ENCODE measurements around the gene THRSP. TPM values are rescaled to one million over a fixed set of nuclear protein-coding genes. Genes with fewer than 3 reads are reported as not detected.
"Not testable (repeated sequence)": the region's sequence is repeated elsewhere in the genome, so short reads cannot be mapped to it uniquely, and the experiment has no call there.

The THRSP gene
- total RNA-seq, 1 experiment from 2014 or later = not detected

DNA sequence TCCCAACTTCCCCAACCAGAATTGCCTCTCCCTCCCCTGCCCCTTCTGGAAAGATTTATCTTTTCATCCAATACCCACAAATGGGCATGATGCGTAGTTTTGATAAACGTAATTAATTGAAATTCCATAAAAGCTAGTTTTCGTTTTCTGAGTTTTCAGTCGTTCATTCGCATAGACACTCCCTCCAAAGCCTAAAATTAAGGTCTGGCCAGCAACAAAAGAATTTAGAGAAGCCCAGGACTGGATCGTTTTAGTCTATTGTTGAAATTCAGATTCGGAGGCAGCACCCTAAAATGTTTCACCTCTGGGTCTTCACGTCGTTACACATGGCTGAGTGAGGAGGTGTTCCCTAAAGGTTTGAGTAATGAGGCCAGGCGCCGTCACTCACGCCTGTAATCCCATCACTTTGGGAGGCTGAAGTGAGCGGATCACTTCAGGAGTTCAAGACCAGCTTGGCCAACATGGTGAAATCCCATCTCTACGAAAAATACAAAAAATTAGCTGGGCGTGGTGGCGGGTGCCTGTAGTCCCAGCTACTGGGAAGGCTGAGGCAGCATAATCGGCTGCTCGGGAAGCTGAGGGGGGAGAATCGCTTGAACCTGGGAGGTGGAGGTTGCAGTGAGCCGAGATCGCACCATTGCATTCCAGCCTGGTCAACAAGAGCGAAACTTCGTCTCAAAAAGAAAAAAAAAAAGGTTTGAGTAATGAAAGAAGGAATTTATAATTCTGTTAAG lies 16.6 kb downstream of the THRSP start:
- in situ Hi-C loops (cut with HindIII; ENCODE audit: low pct_unique_long_range_greater_than_20kb, low sequenced_read_pairs) = no loop called here
- DNase-seq (ENCODE audit: low read depth) = no peak

DNA sequence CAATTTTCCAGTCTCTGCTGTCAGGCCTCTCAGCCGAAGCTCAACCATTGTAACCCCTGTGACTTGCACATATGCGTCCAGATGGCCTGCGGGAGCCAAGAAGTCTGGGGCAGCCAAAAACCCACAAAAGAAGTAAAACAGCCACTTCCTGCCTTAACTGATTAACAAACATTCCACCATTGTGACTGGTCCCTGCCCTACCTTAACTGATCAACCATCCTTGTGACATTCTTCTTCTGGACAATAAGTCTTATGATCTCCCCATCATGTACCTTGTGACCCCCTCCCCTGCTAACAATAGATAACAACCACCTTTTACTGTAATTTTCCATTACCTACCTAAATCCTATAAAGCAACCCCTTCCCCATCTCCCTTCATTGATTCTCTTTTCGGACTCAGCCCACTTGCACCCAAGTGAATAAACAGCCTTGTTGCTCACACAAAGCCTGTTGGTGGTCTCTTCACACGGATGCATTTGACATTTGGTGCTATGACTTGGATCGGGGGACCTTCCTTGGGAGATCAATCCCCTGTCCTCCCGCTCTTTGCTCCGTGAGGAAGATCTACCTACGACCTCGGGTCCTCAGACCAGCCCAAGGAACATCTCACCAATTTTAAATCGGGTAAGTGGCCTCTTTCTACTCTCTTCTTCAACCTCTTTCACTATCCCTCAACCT lies 17.3 kb downstream of the THRSP start:
- in situ Hi-C loops (cut with HindIII; ENCODE audit: low pct_unique_long_range_greater_than_20kb, low sequenced_read_pairs) = no loop called here
- no peak for DNase-seq (ENCODE audit: low read depth)

DNA sequence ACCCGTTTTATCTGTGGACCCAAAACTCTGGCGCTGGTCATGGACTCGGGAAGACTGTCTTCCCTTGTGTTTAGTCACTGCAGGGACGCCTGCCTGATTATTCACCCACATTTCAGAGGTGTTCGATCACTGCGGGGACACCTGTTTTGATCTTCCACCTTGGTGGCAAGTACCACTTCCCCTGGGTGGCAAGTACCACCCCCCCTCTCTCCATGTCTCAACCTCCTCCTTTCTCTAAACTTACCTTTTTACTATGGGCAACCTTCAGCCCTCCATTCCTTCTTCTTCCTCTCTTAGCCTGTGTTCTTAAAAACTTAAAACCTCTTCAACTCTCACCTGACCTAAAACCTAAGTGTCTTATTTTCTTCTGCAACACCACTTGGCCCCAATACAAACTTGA lies 17.9 kb downstream of the THRSP start:
- DNase-seq (ENCODE audit: low read depth) = no peak
- in situ Hi-C loops (cut with HindIII; ENCODE audit: low pct_unique_long_range_greater_than_20kb, low sequenced_read_pairs) = no loop called here

DNA sequence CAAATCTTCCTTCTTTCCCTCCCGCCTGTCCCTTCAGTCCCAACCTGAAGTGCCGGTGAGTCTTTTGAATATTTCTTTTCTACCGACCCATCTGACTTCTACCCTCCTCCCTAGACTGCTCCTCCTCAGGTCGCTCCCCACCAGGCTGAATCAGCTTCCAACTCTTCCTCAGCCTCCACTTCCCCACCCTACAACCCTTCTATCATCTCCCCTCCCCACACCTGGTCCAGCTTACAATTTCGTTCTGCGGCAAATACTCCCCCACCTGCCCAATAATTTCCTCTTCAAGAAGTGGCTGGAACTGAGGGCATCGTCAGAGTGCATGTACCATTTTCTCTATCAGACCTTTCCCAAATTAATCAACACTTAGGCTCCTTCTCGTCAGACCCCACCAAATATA lies 18.5 kb downstream of the THRSP start:
- no peak for DNase-seq (ENCODE audit: low read depth)
- in situ Hi-C loops (cut with HindIII; ENCODE audit: low pct_unique_long_range_greater_than_20kb, low sequenced_read_pairs) = no loop called here

DNA sequence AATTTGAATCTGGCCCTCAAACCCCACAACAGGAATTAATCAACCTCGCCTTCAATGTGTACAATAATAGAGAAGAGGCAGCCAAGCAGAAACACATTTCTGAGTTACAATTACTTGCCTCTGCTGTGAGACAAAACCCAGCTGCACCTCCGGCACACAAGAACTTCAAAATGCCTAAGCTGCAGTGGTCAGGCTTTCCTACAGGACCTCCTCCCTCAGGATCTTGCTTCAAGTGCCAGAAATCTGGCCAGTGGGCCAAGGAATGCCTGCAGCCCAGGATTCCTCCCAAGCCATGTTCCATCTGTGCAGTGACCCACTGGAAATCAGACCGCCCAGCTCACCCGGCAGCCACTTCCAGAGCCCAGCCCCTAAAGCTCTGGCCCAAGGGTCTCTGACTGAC lies 19.4 kb downstream of the THRSP start:
- in situ Hi-C loops (cut with HindIII; ENCODE audit: low pct_unique_long_range_greater_than_20kb, low sequenced_read_pairs) = no loop called here
- DNase-seq (ENCODE audit: low read depth) = no peak

DNA sequence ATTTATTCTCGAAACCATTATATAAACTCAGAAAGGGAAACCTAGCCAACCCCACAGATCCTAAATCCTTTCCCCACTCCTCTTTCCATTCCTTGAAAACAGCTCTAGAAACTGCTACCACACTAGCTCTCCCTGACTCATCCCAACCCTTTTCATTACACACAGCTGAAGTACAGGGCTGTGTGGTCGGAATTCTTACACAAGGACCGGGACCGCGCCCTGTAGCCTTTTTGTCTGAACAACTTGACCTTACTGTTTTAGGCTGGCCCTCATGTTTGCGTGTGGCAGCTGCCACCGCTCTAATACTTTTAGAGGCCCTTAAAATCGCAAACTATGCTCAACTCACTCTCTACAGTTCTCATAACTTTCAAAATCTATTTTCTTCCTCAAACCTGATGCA lies 20.8 kb downstream of the THRSP start:
- DNase-seq (ENCODE audit: low read depth); in situ Hi-C loops (cut with HindIII; ENCODE audit: low pct_unique_long_range_greater_than_20kb, low sequenced_read_pairs): not testable (repeated sequence)

DNA sequence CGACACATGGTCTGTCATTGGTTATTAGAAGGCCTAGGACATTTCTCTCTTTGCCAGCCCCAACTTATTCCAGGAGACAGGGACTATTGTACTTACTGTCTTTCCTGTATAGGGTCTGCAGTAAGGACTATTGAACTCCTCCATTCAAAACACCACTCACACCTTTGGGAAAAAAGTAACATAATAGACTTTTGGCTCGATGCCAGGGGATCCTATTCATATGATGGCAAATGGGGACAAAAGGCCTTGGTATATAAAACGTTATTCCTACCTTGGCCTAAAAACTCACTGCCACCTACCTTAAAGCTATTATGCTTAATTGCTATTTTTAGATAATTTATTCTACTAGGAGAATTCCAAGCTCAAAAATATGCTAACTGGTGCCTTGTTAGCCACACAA lies 22.3 kb downstream of the THRSP start:
- DNase-seq (ENCODE audit: low read depth) = no peak
- in situ Hi-C loops (cut with HindIII; ENCODE audit: low pct_unique_long_range_greater_than_20kb, low sequenced_read_pairs) = no loop called here

DNA sequence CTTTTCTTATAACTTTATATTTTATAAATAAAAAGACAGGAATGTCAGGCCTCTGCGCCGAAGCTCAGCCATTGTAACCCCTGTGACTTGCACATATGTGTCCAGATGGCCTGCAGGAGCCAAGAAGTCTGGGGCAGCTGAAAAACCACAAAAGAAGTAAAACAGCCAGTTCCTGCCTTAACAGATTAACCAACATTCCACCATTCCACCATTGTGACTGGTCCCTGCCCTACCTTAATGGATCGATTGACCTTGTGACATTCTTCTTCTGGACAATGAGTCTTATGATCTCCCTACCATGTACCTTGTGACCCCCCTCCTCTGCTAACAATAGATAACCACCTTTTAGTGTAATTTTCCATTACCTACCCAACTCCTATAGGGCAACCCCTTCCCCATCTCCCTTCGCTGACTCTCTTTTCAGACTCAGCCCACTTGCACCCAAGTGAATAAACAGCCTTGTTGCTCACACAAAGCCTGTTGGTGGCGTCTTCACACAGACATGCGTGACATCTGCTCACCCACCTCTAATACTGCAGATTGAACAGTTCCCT lies 22.9 kb downstream of the THRSP start:
- DNase-seq (ENCODE audit: low read depth); in situ Hi-C loops (cut with HindIII; ENCODE audit: low pct_unique_long_range_greater_than_20kb, low sequenced_read_pairs): not testable (repeated sequence)

DNA sequence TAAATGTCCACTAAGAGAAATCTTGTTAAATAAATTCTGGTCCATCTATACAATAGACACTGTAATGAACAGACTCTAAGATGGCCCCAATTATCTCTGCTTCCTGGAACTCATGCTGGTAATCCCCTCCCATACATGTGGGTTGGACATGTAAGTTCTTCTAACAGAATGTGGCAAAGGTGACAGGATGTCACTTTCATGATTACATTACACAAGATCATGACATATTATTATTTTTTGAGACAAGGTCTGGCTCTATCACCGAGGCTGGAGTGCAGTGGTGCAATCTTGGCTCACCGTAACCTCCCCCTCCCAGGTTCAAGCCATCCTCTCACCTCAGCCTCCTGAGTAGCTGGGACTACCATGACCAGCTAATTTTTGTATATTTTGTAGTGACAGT lies 30.6 kb downstream of the THRSP start:
- no peak for DNase-seq (ENCODE audit: low read depth)
- in situ Hi-C loops (cut with HindIII; ENCODE audit: low pct_unique_long_range_greater_than_20kb, low sequenced_read_pairs) = no loop called here

DNA sequence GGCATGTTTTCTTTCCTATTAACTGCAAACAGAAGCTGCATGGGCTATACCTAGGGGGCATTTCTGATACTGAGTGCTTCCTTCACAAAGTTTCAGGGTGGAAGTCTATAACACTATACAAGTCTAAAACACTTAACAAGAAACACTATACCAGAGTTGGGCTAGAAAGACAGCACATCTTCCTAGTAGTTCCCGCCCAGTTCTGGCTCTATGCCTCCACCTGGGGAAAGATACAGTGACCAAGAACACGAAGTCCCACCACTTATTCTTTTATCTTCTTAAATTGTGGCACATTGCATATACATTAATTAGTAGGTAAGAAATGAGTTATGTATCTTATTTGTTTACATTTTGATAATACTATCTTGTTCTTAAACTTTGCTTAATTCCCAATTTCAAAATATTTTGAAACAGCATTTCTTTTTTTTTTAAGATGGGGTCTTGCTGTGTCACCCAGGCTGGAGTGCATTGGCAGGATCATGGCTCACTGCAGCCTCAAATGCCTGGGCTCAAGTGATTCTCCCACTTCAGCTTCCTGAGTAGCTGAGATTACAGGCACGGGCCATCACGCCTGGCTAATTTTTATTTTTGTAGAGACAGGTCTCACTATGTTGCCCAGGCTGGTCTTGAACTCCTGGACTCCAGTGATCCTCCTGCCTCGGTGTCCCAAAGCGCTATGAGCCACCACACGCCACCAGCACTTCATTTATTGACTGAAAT lies 34.2 kb downstream of the THRSP start:
- in situ Hi-C loops (cut with HindIII; ENCODE audit: low pct_unique_long_range_greater_than_20kb, low sequenced_read_pairs) = no loop called here
- DNase-seq (ENCODE audit: low read depth) = no peak

DNA sequence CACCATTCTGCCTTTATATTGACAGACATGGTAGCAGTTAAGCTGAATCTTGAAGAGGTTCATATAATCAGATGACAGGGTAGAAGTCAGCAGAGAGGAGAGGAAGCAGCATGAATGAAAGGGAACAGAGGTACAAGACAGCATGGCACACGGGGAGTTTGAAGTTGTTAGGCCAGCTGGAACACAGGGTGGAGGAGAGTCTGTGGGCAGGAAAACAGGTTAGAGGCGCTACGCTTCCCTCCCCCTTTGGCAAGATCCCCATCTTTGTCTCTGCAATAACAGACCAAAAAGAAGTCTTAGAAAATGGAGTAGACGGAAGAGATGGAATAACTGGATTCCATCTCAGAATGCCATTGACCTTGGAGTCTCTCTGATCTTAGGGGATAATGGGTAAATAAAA lies 36.0 kb downstream of the THRSP start:
- DNase-seq (ENCODE audit: low read depth) = no peak
- in situ Hi-C loops (cut with HindIII; ENCODE audit: low pct_unique_long_range_greater_than_20kb, low sequenced_read_pairs) = no loop called here

DNA sequence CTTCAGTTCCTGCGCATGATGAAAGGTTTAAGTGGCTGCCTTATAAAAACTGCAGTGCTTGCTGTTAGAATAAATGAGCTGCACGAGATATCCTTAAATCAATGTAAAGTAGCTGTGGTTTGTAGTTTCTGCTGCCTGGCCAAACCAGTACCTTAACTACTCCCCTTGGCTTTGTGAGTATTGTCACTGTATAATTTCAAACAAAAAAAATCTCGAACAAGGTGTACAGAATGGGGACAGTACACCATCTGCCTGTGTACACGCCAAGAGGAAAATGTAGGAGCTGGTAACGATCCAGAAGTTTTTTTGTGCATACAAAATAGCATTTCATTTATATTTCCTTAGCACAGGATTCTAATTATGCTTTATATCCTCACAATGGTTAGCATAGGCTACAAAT lies 36.6 kb downstream of the THRSP start:
- in situ Hi-C loops (cut with HindIII; ENCODE audit: low pct_unique_long_range_greater_than_20kb, low sequenced_read_pairs) = no loop called here
- no peak for DNase-seq (ENCODE audit: low read depth)

DNA sequence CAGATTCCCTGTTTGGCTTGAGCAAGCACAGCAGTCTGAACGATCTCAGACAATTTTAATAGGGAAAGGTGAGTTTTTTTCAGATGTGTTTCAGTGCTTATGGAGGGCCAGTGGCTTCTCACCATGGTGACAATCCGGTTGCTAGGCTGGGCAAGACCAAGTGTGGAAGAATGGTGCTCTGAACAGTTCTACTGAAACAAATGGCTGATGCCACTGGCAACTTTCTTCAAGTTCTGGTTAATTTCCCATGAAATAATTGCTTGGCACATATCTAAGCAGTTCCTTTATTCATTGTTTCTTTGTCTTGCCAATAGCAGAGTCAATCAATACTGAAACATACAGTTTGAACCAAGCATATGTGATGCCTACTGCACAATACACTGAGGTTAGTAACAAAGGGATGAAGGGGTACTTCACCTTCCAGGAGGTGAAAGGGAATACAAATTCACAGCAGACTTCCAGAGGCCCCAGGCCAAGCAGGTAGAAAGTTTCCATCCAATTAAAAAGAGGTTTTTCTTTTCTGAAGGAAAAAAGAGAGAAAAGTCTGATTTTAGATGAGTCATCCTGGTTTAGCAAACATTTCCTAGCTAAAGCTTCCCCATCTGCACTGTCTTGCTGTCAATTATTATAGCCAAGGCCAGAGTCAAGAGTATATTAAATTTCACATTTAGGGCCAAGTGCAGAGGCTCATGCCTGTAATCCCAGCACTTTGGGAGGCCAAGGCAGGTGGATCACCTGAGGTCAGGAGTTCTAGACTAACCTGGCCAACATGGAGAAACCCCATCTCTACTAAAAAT lies 37.2 kb downstream of the THRSP start:
- DNase-seq (ENCODE audit: low read depth) = peak; percentile 8
- in situ Hi-C loops (cut with HindIII; ENCODE audit: low pct_unique_long_range_greater_than_20kb, low sequenced_read_pairs) = no loop called here

DNA sequence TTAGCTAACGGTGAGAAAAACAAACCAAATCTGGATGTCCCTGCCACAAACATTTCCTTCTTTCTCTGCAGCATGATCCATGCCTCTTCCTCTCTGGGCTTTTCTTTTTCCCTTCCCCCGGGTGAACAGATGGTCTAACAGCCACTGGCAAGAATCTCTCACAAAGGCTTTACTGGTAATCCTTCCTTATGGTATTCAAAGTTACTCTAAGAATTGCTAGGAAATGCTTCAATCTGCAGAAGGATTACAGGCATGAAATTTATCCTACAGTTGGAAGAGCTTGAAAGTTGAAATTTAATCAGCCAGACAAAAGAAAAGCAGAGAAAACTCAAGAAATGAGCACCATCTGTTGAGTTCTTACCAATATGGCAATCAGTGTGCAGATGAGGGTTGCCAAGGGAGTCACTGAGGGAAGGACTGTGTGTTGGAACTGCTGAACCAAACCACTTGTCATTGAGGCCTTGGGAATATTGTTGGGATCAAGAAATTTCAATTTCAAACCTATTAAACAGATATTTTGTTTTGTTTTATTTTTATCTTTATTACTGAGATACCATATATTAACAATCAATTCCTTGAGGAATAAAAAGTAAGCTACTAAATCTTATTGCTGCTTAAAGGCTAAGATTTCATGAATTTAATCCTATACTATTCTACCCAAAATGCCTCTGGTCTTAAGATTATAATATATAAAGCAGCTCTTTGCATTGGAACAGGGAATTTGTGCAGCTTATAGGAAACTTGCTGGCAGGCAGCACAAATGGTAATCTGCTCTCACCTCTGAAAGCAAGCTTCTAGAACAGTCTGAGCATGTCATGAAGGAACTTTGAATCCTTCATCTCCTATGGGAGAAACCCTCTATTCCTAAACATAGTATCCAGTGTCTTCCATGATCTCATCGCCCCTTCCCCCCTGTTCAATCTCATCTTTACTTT lies 45.7 kb downstream of the THRSP start:
- in situ Hi-C loops (cut with HindIII; ENCODE audit: low pct_unique_long_range_greater_than_20kb, low sequenced_read_pairs) = no loop called here

DNA sequence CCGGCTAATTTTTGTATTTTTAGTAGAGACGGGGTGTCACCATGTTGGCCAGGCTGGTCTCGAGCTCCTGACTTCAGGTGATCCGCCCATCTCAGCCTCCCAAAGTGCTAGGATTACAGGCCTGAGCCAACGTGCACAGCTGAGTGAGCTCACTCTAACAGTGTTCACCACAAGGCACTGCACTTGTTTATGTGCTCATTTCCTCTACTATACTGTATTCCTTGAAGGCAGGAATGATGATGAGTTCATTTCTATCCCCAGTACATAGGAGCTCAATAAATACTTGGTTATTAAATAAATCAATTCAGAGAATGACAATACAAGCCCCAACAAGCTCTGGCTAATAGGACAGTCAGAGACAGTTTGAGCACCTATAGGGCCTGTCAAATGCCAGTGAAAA lies 46.7 kb downstream of the THRSP start:
- DNase-seq (ENCODE audit: low read depth) = no peak
- in situ Hi-C loops (cut with HindIII; ENCODE audit: low pct_unique_long_range_greater_than_20kb, low sequenced_read_pairs) = no loop called here

More for the DNA sequence above, 45.7 kb downstream of the THRSP start:
- DNase-seq (ENCODE audit: low read depth) = no peak

DNA sequence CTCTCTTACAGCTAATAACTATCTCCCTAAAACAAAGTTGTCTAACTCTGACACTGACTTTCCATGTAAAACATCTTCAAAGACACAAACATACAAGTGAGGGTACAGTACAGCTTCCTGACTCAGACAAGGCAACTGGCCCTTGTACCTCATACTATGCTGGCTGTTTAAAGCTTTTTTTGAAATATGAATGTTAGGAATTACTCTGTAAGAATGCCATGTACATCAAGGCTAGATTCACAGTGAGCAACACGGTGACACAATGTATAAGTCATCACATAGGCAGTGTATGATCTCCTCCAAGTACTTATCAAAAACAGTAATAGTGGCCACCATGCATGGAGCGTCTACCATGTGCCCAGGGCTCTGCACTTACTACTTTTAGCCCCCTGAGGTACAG lies 47.2 kb downstream of the THRSP start:
- no peak for DNase-seq (ENCODE audit: low read depth)
- in situ Hi-C loops (cut with HindIII; ENCODE audit: low pct_unique_long_range_greater_than_20kb, low sequenced_read_pairs) = no loop called here

DNA sequence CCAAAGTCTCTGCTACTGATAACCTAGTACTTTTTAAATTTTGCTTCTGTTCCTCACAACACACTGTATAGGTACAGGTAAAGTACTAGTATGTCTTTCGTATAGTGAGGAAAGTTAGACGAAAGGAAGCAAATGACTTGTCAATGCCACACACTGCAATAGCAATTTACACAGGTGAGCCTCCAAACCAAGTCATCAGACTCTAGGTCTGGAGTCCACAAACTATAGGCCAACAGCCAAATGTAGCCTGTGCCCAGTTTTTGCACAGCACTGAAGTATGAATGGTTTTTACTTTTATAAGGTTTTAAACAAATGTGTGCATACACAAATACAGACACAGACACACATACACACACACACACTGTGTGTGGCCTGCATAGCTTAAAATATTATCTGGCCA lies 47.6 kb downstream of the THRSP start:
- no peak for DNase-seq (ENCODE audit: low read depth)
- in situ Hi-C loops (cut with HindIII; ENCODE audit: low pct_unique_long_range_greater_than_20kb, low sequenced_read_pairs) = no loop called here
